Measurements from ENCODE around the gene PCGF2. TPM values are rescaled to one million over a fixed set of nuclear protein-coding genes. Genes with fewer than 3 reads are reported as not detected.

The PCGF2 gene
- total and polyA plus RNA-seq, 2 of the 8 experiments (the other 6 are each of a cell fraction or from before 2014, with no cell fraction given): 42.1 to 93.3 TPM

DNA sequence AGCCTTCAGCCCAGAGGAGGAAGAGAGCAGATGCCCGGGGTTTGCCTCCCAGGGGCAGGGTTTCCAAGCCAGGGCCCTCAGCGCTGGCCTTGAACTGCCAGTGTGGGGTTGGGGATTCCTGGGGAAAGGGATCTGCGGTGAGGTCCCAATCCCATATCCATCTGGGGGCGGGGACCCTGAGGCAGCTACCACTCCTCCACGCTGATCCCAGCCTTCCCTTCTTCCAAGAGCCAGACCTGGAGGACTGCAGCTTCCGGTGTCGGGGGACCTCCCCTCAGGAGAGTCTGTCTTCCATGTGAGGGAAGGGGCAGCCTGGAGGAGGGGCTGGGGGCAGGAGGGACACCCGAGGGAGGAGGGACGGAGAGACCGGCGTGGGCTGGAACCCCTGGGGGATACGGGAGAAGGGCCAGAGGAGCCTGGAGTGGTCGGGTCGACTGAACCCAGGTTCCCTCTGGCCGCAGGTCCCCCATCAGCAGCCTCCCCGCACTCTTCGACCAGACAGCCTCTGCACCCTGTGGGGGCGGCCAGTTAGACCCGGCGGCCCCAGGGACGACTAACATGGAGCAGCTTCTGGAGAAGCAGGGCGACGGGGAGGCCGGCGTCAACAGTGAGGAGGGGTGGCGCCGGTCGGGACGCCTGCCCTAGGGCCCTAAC, 28.7 kb downstream of the PCGF2 start:
- no peaks in the 10 kb centered on the region for H3K79me2 ChIP-seq (ENCODE audit: control insufficient read depth in 1 of 2, insufficient read depth in 2 of 2, low read length in 2 of 2)
- no peak overlapping the region for H3K9ac ChIP-seq (replicated peaks in 1 of 4; ENCODE audit: extremely low read depth in 1 of 4, low read depth in 3 of 4, low read length in 3 of 4)
- H3K4me1 ChIP-seq (replicated peaks in 1 of 4; ENCODE audit: control insufficient read depth in 3 of 4, insufficient read depth in 4 of 4, low read length in 3 of 4): peaks cover 14 to 32% (median 17%) of the 10 kb centered on the region in 4 experiments
- peak overlapping the region in 3 of 4 experiments; percentile 2 to 40 (median 10); a peak in 4 of 8 replicates for H3K4me3 ChIP-seq (ENCODE audit: extremely low read depth in 1 of 4, insufficient read depth in 2 of 4, low read depth in 3 of 4, low read length in 4 of 4)
- H3K23me2 ChIP-seq (ENCODE audit: low read depth, low read length): peaks cover 2% of the 10 kb centered on the region; the same call in 1 of the 2 replicates
- 69% methylated on average over 22 of the region's 29 CpGs; no CpG with 5 or more reads in 1 of the 2 experiments for WGBS, 2 experiments (ENCODE audit: extremely low coverage in 1 of 2, insufficient coverage in 1 of 2, insufficient read length in 1 of 2, insufficient replicate concordance in 2 of 2, low coverage in 1 of 2, low lambda C conversion rate in 2 of 2, missing lambda C conversion rate in 1 of 2)
- no peak overlapping the region; the same call in 1 of the 2 replicates for H4K8ac ChIP-seq (ENCODE audit: extremely low read depth, insufficient read depth, low read length)
- H3K27me3 ChIP-seq (replicated peaks in 1 of 4; ENCODE audit: control insufficient read depth in 3 of 4, extremely low read depth in 1 of 4, insufficient read depth in 3 of 4, low read length in 3 of 4): peaks cover 0 to 10% (median 7%) of the 10 kb centered on the region in 4 experiments; a peak in 6 of 7 replicates
- FAIRE-seq: no peak
- DNase-seq (ENCODE audit: low read depth in 1 of 2, low spot score in 2 of 2): no peak
- H4K20me1 ChIP-seq (replicated peaks in 1 of 2; ENCODE audit: control insufficient read depth in 1 of 2, insufficient read depth in 2 of 2, low read length in 2 of 2): no peaks in the 10 kb centered on the region
- H2AK5ac ChIP-seq (ENCODE audit: low read depth, low read length): no peak overlapping the region
- H3K14ac ChIP-seq (ENCODE audit: insufficient read length): no peak overlapping the region
- no peaks in the 10 kb centered on the region for H3K9me3 ChIP-seq (ENCODE audit: insufficient read depth in 2 of 2, low read depth in 1 of 2, low read length in 1 of 2)
- peak overlapping the region; percentile 48 for H3K18ac ChIP-seq (ENCODE audit: extremely low read depth, low read length)
- peak overlapping the region; percentile 57 to 73 for H3K4me2 ChIP-seq (ENCODE audit: insufficient read depth in 1 of 2, low read depth in 2 of 2, low read length in 2 of 2)
- H4K5ac ChIP-seq (ENCODE audit: insufficient read length, low read depth, low read length): no peak overlapping the region
- TF ChIP-seq KDM4A (IDR thresholded peaks at IDR 0.05; ENCODE audit: low read depth, low read length, severe bottlenecking) (no peak), JUN (IDR thresholded peaks at IDR 0.05; ENCODE audit: low read depth, low read length) (no peak), EP300 (IDR thresholded peaks at IDR 0.05; ENCODE audit: borderline replicate concordance in 1 of 2, low read depth in 2 of 2, low read length in 2 of 2) (no peak), SAP30 (IDR thresholded peaks at IDR 0.05; ENCODE audit: insufficient read depth, insufficient replicate concordance, low read length) (no peak)
- H3K4ac ChIP-seq (replicated peaks; ENCODE audit: insufficient read length, low read depth, low read length): peak overlapping the region; percentile 65
- H3K56ac ChIP-seq (replicated peaks; ENCODE audit: insufficient read length, low read depth, low read length): no peak overlapping the region
- no peak overlapping the region for H2BK20ac ChIP-seq (ENCODE audit: low read length)
- 0 out of 2 replicates have a peak overlapping the region, but pooled peaks have one; percentile 60 for H2BK12ac ChIP-seq (ENCODE audit: low read depth, low read length)
- H4K91ac ChIP-seq (replicated peaks; ENCODE audit: insufficient read length, low read length): peak overlapping the region; percentile 47
- no peak overlapping the region for H3K23ac ChIP-seq (ENCODE audit: insufficient read length)
- H3K36me3 ChIP-seq (ENCODE audit: control insufficient read depth in 2 of 4, insufficient read depth in 4 of 4, low read length in 3 of 4): no peaks in the 10 kb centered on the region
- H2BK5ac ChIP-seq (ENCODE audit: low read depth, low read length): peak overlapping the region; percentile 78; the same call in 1 of the 2 replicates
- H2BK120ac ChIP-seq (replicated peaks; ENCODE audit: low read depth, low read length): no peak overlapping the region
- H3K27ac ChIP-seq (ENCODE audit: low read depth, low read length): no peak overlapping the region
- no peak overlapping the region for H2AFZ ChIP-seq (ENCODE audit: low read length)
- POLR2A ChIA-PET (ENCODE audit: partially characterized antibody): interaction anchor here (0.5 to 3.7 kb wide), 19 partner anchors 9 to 394 kb away, joined by 3 to 29 read pairs (median 4); partner anchors contain the start of genes CISD3, MLLT6, PSMB3 and RPL23
- CTCF ChIA-PET (ENCODE audit: partially characterized antibody): interaction anchor here (0.6 to 7.9 kb wide), 13 partner anchors 9 to 1636 kb away, joined by 3 to 49 read pairs (median 4); partner anchors contain the start of gene MLLT6
- no peak overlapping the region for H2BK15ac ChIP-seq (ENCODE audit: low read length)
- no peaks in the 10 kb centered on the region for H3K79me1 ChIP-seq (ENCODE audit: low read depth, low read length)
